Measurements from ENCODE around the gene KIF14. TPM values are rescaled to one million over a fixed set of nuclear protein-coding genes. Genes with fewer than 3 reads are reported as not detected.
"Not testable (repeated sequence)": the region's sequence is repeated elsewhere in the genome, so short reads cannot be mapped to it uniquely, and the experiment has no call there.

Gene KIF14
- total RNA-seq, 1 donor from 2014 or later: 0.11 TPM

GRCh38 chr1:200640373-200640962 lies 19.9 kb upstream of the KIF14 start:
- intact Hi-C loops (cut with DNase I): no loop called here
- DNase-seq (ENCODE audit: missing footprints) (no peak), ATAC-seq (no peak)

DNA sequence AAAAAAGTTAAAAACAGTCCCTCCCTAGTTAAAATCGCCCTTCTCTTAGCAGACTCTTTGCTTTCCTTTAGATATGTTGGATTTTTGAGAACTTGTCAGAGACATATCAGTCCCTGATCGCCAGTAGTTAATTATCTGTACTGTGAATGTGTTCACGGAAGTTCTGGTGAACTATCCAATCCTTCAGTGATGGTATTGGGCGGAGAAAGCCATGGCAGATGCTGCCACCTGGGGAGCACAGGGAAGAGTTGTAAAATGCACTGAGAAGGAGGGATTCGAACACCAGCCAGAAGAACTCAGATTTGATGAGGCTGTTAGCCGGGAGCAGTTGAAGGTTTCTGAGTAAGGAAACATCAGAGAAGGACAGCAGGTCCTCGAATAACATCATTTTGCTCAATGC lies 17.5 kb upstream of the KIF14 start:
- no peak for ATAC-seq
- no peak for DNase-seq (ENCODE audit: missing footprints)
- intact Hi-C loops (cut with DNase I): no loop called here

DNA sequence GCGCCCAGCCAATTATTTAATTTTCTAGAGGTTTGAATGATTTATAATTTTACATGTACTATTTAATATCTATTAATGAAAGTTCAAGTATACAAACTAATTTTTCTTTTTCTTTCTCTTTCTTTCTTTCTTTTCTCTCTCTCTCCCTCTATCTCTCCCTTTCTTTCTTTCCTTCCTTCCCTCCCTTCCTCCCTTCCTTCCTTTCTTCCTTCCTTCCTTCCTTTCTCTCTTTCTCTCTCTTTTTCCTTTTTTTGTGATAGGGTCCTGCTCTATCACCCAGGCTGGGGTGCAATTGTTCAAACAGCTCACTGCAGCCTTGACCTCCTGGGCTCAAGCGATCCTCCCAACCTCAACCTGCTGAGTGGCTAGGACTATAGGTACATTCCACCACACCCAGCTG lies 16.1 kb upstream of the KIF14 start:
- DNase-seq (ENCODE audit: missing footprints): no peak
- intact Hi-C loops (cut with DNase I): no loop called here
- no peak for ATAC-seq

GRCh38 chr1:200634261-200635122 lies 13.9 kb upstream of the KIF14 start:
- intact Hi-C loops (cut with DNase I): no loop called here
- no peak for DNase-seq (ENCODE audit: missing footprints)
- ATAC-seq: no peak

GRCh38 chr1:200631375-200631774 lies 10.8 kb upstream of the KIF14 start:
- ATAC-seq (no peak), DNase-seq (ENCODE audit: missing footprints) (no peak)
- intact Hi-C loops (cut with DNase I): no loop called here

DNA sequence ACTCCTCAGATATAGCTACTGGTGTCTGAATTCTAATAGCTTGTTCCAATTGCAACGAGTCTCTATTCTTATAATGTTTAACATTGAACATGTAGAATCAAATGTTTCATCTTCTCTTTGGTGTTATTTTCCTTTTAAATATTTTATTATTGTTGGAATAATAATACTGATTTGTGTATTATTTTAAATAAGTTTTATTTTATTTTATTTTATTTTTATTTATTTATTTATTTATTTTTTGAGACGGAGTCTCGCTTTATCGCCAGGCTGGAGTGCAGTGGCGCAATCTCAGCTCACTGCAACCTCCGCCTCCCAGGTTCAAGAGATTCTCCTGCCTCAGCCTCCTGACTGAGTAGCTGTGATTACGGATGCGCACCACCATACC lies 10.0 kb upstream of the KIF14 start:
- intact Hi-C loops (cut with DNase I); ATAC-seq; DNase-seq (ENCODE audit: missing footprints): not testable (repeated sequence)

DNA sequence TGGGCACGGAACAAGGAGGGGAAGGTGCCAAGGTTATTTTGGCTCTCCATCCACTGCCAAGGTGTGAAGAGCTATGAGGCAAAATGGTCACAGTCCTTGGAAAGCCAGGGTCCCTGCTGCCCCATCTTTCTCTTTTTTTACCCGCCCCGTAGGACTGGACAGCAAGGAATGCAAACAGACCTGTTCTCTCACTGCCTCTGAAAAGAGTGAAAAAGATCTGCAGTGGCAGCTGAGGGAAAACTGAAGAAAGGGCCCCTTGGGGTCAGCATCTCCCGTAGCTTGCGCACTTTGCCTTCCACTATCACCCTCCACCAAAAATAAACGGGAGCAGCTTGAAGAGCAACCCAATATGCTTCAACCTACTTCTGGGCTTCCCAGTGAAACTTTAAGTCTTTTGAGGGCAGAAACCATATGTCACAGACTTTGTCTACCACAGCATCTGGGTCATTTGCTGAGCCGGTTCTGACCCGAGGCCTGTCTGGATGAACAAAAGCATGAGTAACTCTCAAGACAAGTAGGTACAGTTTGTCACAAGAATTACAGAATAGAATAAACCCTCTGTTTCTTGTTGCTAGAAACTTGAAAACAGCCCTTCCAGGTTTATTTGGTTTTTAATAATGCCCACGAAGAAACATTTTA lies 9.4 kb upstream of the KIF14 start:
- DNase-seq (ENCODE audit: missing footprints) (no peak), ATAC-seq (no peak)
- intact Hi-C loops (cut with DNase I): no loop called here

- ATAC-seq (no peak), DNase-seq (ENCODE audit: missing footprints) (no peak)
- intact Hi-C loops (cut with DNase I): no loop called here
Measured at GRCh38 chr1:200628223-200628881, 7.8 kb upstream of the KIF14 start.

DNA sequence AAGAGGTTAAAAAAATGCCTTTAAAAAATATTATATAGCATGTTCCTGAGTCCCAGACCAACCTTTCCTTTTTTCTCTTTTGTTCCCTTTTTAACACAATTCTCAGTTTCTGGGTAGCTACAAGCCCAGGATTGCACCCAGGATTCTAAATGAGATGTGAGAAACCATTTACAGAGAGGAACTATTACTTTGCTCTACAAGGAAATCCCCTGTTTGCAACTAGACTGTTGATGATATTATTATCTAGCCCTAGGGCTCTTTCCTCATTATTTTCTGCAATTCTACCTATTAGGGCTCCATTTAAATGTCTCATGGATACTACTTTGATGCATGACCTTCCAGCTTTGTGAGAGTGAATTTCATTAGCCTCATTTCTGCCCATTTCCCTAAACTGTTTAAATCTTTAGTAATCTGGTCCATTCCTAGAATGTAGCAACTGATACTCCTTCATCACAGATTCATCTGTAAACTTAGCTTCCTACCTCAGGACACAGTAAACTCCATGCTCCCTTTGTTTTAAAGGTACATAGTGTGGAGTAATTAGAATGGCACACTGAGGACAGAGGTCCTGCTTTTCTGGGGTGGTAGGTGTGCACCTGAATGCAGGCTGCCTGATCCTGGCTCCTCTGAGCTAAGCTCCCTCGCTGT lies 7.1 kb upstream of the KIF14 start:
- ATAC-seq (no peak), DNase-seq (ENCODE audit: missing footprints) (no peak)
- intact Hi-C loops (cut with DNase I): no loop called here

- ATAC-seq (no peak), DNase-seq (ENCODE audit: missing footprints) (no peak)
- intact Hi-C loops (cut with DNase I): no loop called here
Measured at GRCh38 chr1:200626853-200627534, 6.4 kb upstream of the KIF14 start.

DNA sequence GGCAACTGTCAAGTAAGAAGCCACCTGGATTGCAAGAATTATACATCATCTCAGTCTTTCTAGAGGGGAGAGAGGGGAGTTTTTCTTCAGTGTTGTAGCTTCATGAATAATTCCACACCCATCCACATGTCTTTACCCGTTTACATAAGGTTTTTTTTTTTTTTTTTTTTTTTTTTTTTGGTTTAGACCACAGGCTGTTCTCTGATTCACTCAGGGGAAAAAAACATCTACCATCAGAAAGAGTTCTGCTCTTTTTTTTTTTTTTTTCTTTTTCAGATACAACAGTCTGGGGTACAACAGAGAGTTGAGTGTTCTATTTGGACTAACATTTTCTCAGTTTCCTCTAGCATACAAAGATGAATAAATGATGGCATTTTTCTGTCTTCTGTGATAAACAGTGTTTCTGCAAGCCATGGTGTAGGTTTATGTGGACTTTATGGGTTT lies 4.9 kb upstream of the KIF14 start:
- intact Hi-C loops (cut with DNase I): no loop called here
- no peak for ATAC-seq
- DNase-seq (ENCODE audit: missing footprints): no peak

GRCh38 chr1:200624679-200625335 lies 4.3 kb upstream of the KIF14 start:
- DNase-seq (ENCODE audit: missing footprints): no peak

GRCh38 chr1:200619894-200620272 lies 668 bp downstream of the KIF14 start:
- no peak for ATAC-seq

More at GRCh38 chr1:200624679-200625335, 4.3 kb upstream of the KIF14 start:
- intact Hi-C loops (cut with DNase I): loop anchor here (5.0 kb wide), 1 partner anchor 212 kb away; no protein-coding TSS in a partner anchor
- no peak for ATAC-seq

DNA sequence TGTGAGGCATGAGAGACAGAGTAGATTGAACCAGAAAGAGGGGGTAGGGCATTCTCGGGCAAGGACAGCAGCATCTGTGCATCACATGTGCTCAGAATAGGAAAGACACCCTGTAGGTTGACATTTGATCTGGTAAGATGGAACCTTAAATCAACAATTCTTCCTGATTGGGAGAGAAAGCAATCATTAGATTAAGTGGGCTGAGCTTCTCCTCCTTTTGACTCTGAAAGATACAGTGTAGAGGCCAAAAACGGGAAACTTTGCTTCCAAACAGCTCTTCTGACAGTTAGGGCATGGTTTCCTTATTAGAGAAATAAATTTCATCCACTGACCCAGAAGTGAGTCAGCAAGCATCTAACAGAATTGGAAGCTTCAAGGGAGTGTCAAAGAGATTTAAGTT lies 9.7 kb downstream of the KIF14 start:
- intact Hi-C loops (cut with DNase I): no loop called here
- no peak for ATAC-seq
- no peak for DNase-seq (ENCODE audit: missing footprints)

More at GRCh38 chr1:200619894-200620272, 668 bp downstream of the KIF14 start:
- DNase-seq (ENCODE audit: missing footprints): no peak
- intact Hi-C loops (cut with DNase I): loop anchor here (1.0 to 5.0 kb wide), 4 partner anchors 49 to 217 kb away; partner anchors contain the start of gene DDX59

- intact Hi-C loops (cut with DNase I): no loop called here
- no peak for DNase-seq (ENCODE audit: missing footprints)
Measured at GRCh38 chr1:200602632-200603031, 17.9 kb downstream of the KIF14 start.

GRCh38 chr1:200590001-200590400 lies 30.6 kb downstream of the KIF14 start:
- intact Hi-C loops (cut with DNase I): no loop called here
- ATAC-seq (no peak), DNase-seq (ENCODE audit: missing footprints) (no peak)

More at GRCh38 chr1:200602632-200603031, 17.9 kb downstream of the KIF14 start:
- no peak for ATAC-seq

DNA sequence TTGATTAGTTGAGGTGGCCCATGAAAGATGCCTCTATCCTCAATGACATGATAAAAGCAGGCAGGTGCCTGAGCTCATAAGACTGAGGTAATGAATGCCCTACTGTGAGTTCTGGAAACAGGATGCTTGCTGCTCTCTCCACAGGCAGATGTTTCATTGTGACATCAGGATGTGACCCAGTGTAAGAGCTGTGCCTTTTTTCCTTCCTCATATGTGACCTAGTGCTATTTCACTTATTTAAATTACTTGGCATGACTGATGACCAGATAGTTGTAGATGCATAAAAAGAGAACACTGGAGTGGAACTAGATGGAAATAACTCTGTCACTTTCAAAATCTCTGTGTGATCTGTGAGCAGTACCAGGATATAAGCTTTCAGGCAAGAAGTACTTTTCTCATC lies 31.9 kb downstream of the KIF14 start:
- DNase-seq (ENCODE audit: missing footprints) (no peak), ATAC-seq (peak; percentile 39)
- intact Hi-C loops (cut with DNase I): no loop called here

DNA sequence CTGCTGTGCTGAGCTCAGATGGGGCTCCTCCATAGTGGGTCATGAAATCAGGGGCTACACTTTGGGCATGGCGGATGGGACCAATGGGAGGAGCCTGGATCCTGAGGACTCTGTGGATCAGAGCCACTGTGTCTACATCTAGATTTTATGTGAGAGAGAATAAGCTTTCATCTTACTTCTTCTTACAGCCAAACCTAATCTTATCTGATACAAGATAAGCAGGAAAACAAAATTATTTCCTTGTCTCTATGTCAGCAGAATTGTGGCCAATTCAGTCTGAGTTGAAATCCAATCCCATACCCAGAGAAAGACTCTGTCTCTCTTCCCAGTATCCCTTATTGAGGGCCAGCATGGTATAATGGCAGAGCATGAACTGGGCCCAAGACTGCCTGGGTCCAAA lies 56.2 kb downstream of the KIF14 start:
- intact Hi-C loops (cut with DNase I): no loop called here
- ATAC-seq (no peak), DNase-seq (ENCODE audit: missing footprints) (no peak)
